Vagina (tissue), 2 donors: ENCODE results near the gene GREM1.

Source experiments
- CTCF ChIP-seq, 3 experiments: fragments of 450-650 bp in 2 of 3; fragments of 200-600 bp in 1 of 3; sonication (generic) in 1 of 3; IDR thresholded peaks; one replicate each; pipeline ENCODE4 v1.5.1; 2017 to 2019; ENCODE audit warnings: antibody characterized with exemption in 3 of 3, mild to moderate bottlenecking in 2 of 3, moderate library complexity in 2 of 3
- POLR2A ChIP-seq, 2 donors: fragments of 450-650 bp; IDR thresholded peaks; one replicate each; pipeline ENCODE4 v1.6.1; 2017; ENCODE audit warnings: antibody characterized with exemption in 2 of 2, mild to moderate bottlenecking in 2 of 2, moderate library complexity in 2 of 2
- POLR2AphosphoS5 ChIP-seq, 2 donors: sonication (generic); formaldehyde crosslinking; IDR thresholded peaks; one replicate each; pipeline ENCODE4 v1.9.0; 2017; ENCODE audit warnings: antibody characterized with exemption in 2 of 2, mild to moderate bottlenecking in 2 of 2, low read depth in 1 of 2; ENCODE audit not compliant: insufficient read depth in 1 of 2

GRCh38 chr15:32733281-32733680 lies 15.5 kb downstream of the GREM1 start:
- TF ChIP-seq POLR2AphosphoS5 (IDR thresholded peaks at IDR 0.05; ENCODE audit: insufficient read depth in 1 of 2, low read depth in 1 of 2) (no peak), CTCF (IDR thresholded peaks at IDR 0.05) (no peak), POLR2A (IDR thresholded peaks at IDR 0.05) (no peak)
